Coronary artery (tissue), 2 donors: ENCODE measurements around the gene MAST4.
A peak's percentile ranks its signal among the peaks of the same experiment; 100 is the strongest.

ENCODE experiments used
- DNase-seq: peaks from one replicate; pipeline ENCODE4 v3.0.0-alpha.2; 2017; ENCODE audit warnings: low spot score
- H3K27ac ChIP-seq, 2 donors: fragments of 200-600 bp; sonication (generic); one replicate each; pipeline ENCODE4 v1.5.1; 2016 to 2019
- H3K4me3 ChIP-seq: fragments of 200-600 bp; sonication (generic); 2 replicates; pipeline ENCODE4 v1.5.1; 2016; ENCODE audit warnings: mild to moderate bottlenecking, moderate library complexity
- TF ChIP-seq, protein P1 (sequence below): fragments of 200-600 bp; sonication (generic); IDR thresholded peaks from one replicate; pipeline ENCODE4 v1.5.1; 2019; ENCODE audit warnings: antibody characterized with exemption

Gene MAST4

DNA sequence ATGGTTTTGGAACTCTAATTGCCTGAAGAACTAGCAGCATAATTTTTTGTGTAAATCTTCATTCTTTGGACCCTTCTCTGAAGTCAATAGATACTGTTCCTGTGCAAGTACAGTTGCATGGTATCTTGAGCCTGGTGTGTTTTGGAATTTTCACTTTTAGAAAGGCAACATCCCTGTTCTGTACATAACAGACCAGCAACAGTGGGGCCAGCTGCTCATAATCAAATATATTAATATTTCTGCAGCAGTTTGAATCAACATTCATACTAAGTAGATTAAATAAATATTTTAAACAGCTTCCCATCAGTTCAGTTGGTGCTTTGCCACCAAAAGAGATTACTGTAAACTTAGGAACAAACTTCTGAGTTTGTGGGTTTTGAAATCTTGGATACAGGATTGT is 502.5 kb downstream of the MAST4 start:
- no peak overlapping the region for H3K4me3 ChIP-seq
- no peak overlapping the region for H3K27ac ChIP-seq
- TF ChIP-seq, protein P1, sequence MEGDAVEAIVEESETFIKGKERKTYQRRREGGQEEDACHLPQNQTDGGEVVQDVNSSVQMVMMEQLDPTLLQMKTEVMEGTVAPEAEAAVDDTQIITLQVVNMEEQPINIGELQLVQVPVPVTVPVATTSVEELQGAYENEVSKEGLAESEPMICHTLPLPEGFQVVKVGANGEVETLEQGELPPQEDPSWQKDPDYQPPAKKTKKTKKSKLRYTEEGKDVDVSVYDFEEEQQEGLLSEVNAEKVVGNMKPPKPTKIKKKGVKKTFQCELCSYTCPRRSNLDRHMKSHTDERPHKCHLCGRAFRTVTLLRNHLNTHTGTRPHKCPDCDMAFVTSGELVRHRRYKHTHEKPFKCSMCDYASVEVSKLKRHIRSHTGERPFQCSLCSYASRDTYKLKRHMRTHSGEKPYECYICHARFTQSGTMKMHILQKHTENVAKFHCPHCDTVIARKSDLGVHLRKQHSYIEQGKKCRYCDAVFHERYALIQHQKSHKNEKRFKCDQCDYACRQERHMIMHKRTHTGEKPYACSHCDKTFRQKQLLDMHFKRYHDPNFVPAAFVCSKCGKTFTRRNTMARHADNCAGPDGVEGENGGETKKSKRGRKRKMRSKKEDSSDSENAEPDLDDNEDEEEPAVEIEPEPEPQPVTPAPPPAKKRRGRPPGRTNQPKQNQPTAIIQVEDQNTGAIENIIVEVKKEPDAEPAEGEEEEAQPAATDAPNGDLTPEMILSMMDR = no peak
- DNase-seq = no peak

DNA sequence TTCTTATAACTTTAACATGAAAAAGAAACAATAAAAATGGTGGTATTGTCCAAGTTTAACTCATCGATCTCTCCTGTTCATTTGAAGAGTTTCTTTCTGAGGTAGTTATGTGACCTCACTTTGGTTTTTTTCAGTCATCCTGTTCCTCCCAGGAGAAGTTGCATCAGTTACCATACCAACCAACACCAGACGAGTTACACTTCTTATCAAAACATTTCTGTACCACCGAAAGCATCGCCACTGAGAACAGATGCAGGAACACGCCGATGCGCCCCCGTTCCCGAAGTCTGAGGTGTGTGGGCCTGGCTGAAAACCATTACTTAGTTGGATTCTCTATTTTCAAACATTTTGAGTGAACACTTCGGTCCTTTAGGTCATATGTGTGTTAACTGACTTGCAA is 504.1 kb downstream of the MAST4 start:
- DNase-seq = no peak
- H3K27ac ChIP-seq = no peak overlapping the region
- TF ChIP-seq, protein P1 = no peak

DNA sequence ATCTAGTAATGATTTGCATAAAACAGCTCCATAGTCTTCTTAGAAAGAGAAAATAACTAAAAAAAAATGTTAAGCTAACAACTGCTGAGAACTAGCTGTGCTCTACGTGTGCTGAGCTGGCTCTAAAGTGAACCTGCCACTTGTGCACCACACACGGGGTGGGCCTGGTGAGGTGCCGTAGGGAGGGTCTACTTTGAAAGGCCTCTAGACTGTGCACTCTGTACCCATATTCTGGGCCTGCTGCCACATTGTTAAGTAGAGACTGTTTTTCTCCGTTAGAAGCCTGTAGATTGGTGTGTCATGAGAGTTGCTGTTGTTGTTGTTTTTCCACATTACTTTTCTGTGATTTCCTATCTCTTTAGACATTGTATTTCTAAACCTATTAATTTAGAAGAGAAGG is 506.5 kb downstream of the MAST4 start:
- DNase-seq = no peak
- TF ChIP-seq, protein P1 = no peak
- H3K27ac ChIP-seq = no peak overlapping the region
- no peak overlapping the region for H3K4me3 ChIP-seq

More for the DNA sequence above, 504.1 kb downstream of the MAST4 start:
- H3K4me3 ChIP-seq = no peak overlapping the region

DNA sequence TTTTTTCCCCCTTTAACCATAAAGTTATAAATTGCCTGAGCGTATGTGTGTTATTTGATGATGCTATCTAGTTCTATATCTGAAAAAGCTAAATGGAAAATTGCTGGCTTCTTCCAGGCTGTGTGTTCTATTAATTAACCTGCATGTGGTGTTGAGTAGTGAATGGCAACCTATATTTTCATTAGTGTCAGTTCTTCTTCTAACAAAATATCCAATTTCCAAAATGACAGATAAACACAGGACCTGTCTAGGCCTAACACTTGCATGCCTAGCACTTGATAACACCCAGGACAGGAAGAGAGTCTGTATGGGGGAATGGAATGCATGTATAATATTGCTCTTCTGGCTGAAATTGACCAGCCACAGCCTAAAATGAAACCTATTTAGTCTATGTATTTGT is 508.7 kb downstream of the MAST4 start:
- H3K4me3 ChIP-seq = no peak overlapping the region
- TF ChIP-seq, protein P1 = no peak
- no peak overlapping the region for H3K27ac ChIP-seq
- DNase-seq = no peak

DNA sequence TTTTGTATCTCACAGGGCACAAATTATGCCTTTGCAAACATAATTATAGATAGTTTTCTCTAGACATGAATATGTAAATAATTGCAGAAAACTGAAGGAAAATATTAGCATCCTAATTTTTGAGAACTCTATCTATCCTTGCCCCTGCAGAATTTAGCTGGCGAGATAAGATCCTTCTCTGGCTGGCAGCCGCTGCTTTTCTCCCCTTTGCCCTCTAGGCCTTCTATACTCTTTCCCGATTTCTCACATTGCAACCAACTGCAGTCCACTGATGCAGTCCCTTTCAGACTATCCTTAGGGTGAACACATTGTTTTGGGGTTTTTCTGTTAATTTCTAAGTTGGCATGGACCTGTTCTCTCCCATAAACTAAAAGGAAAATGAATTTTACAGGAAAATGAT is 509.1 kb downstream of the MAST4 start:
- TF ChIP-seq, protein P1 = no peak
- no peak overlapping the region for H3K4me3 ChIP-seq
- H3K27ac ChIP-seq = no peak overlapping the region

DNA sequence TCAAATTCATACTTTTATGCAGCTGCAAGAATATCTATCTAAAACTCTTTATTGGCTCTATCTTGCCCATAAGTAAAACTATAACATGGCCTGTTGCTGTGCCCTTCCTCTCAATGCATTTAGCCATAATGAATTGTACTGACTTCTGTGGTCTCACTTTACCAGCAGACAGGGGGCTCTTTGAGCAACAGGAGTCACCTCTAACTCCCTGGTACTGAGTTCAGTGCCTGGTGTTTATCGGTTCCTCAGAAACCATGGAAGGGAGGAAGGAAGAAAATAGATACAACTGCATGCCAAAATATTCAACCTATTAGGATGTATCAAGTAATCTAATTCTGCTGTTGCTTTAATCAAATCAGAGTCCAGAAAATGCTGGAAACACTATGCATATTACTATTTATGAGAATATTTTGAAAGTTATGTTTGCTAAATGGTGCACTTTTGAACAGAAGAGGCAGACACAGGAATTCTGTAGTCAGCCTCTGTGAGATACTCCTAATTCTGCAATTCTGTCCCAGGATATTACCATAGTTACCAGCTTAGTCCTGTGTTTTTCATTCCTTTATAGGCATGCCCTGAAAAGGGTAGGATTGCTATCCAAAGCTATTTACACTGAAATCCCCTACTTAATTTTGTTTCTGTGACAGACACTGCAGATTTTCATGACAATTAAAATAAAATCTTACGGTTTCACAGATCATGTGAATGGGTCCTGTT is 510.6 kb downstream of the MAST4 start:
- Histone ChIP-seq H3K4me3 (no peak overlapping the region), H3K27ac (peak overlapping the region in 1 of 2 donors; percentile 31)
- TF ChIP-seq, protein P1 = no peak
- no peak for DNase-seq

More for the DNA sequence above, 509.1 kb downstream of the MAST4 start:
- DNase-seq = no peak

DNA sequence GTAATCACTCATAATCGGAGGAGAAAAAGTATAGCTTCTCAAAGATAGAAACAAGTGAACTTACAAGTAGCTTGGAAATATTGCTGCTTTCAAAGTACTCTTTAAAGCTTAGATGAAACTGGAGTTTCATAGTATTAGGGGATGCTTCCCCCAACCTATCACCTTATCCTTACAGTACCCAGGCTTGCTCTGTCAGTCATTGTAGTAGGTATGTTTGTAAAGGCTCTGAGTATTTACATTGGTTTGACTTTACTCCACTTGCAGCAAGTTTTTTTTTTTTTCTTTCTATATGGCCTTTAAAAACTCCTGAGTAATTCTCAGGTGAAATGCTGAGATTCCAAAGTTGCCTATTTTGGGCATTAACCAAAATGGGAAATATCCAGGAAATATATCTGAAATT is 515.6 kb downstream of the MAST4 start:
- Histone ChIP-seq H3K4me3 (no peak overlapping the region), H3K27ac (no peak overlapping the region)
- no peak for DNase-seq
- TF ChIP-seq, protein P1 = no peak
